ENCODE data around the gene PDE9A.

DNA sequence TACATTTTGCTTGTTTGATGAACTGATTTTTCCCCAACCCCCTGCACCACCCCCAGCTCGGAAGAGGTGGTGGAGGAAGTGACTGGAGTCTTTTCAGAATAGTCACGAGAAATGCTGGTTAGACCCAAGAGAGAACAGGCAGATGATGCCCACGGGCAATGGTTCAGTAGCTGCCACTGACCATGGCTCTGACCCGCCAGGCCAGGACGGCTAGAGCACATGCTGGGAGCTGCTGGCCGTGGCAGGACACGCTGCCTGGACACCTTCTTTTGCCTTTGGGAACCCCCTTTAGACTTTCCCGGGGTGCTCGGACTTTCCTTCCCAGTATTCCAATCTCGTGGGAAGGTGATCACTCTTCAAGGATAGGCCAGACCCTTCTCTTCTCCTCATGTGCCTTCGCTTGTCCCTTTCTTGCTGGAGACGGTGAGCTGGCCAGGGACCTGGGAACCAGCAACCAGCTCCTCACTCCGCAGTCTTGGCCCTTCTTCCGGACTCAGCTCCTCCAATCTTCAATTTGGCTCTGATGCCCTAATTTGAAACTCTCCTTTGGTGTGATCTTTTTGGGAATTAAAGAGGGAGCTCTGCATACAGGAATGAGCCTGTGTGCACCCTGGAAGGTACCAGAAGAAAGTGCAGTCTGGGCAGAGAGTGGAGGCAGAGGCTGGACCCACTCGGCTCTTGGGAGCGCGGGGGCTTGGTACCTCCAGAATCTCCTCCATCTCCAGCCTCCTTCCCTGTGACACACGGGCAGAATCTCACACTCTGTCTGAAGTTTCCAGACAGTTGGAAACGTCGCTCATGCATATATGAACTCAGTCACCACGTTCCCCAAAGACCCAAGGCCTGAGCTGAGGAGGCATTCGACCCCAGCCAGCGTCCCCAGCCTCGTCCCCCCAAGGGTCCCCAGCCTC is 4.0 kb upstream of the PDE9A start:
- TF ChIP-seq, protein P1, sequence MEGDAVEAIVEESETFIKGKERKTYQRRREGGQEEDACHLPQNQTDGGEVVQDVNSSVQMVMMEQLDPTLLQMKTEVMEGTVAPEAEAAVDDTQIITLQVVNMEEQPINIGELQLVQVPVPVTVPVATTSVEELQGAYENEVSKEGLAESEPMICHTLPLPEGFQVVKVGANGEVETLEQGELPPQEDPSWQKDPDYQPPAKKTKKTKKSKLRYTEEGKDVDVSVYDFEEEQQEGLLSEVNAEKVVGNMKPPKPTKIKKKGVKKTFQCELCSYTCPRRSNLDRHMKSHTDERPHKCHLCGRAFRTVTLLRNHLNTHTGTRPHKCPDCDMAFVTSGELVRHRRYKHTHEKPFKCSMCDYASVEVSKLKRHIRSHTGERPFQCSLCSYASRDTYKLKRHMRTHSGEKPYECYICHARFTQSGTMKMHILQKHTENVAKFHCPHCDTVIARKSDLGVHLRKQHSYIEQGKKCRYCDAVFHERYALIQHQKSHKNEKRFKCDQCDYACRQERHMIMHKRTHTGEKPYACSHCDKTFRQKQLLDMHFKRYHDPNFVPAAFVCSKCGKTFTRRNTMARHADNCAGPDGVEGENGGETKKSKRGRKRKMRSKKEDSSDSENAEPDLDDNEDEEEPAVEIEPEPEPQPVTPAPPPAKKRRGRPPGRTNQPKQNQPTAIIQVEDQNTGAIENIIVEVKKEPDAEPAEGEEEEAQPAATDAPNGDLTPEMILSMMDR (IDR thresholded peaks at IDR 0.05; ENCODE audit: extremely low read depth in 1 of 2, insufficient read depth in 1 of 2, low read depth in 1 of 2, low read length in 2 of 2), result no peak
- TF ChIP-seq POLR2A (IDR thresholded peaks at IDR 0.05; ENCODE audit: low read depth, low read length) (no peak), EZH2 (IDR thresholded peaks at IDR 0.05; ENCODE audit: borderline replicate concordance, low read depth, low read length, severe bottlenecking) (no peak), MYC (IDR thresholded peaks at IDR 0.05; ENCODE audit: low read depth, low read length) (no peak), POLR2AphosphoS5 (IDR thresholded peaks at IDR 0.05; ENCODE audit: insufficient read depth, low read depth, low read length) (no peak), FOS (IDR thresholded peaks at IDR 0.05; ENCODE audit: borderline replicate concordance, insufficient read depth, low read length) (no peak), GATA2 (IDR thresholded peaks at IDR 0.05; ENCODE audit: insufficient read depth, insufficient read length, low read depth, low read length) (no peak)
